HUES6 (cell line): Measurements from ENCODE around the gene PPFIBP1.
A peak's percentile ranks its signal among the peaks of the same experiment; 100 is the strongest.

Source experiments
- H3K27ac ChIP-seq: 2 replicates; pipeline ENCODE4 v1.7.0; 2013; ENCODE audit warnings: low read depth, mild to moderate bottlenecking, low read length, inconsistent platforms
- H3K27me3 ChIP-seq: 2 replicates; pipeline ENCODE4 v1.6.1; 2013; ENCODE audit warnings: low read length; ENCODE audit not compliant: control insufficient read depth, insufficient read depth
- H3K36me3 ChIP-seq: 2 replicates; pipeline ENCODE4 v1.6.1; 2013; ENCODE audit warnings: low read length; ENCODE audit not compliant: control insufficient read depth, insufficient read depth
- H3K4me1 ChIP-seq: 2 replicates; pipeline ENCODE4 v1.6.1; 2013; ENCODE audit warnings: low read length; ENCODE audit not compliant: control insufficient read depth, insufficient read depth
- H3K4me3 ChIP-seq: 2 replicates; pipeline ENCODE4 v1.5.1; 2013; ENCODE audit warnings: low read depth, low read length
- H3K9ac ChIP-seq: one replicate; pipeline ENCODE4 v1.6.1; 2013; ENCODE audit warnings: mild to moderate bottlenecking, low read length
- H3K9me3 ChIP-seq: 2 replicates; pipeline ENCODE4 v1.6.1; 2013; ENCODE audit warnings: low read depth, low read length; ENCODE audit not compliant: control insufficient read depth, insufficient read depth

The PPFIBP1 gene

DNA sequence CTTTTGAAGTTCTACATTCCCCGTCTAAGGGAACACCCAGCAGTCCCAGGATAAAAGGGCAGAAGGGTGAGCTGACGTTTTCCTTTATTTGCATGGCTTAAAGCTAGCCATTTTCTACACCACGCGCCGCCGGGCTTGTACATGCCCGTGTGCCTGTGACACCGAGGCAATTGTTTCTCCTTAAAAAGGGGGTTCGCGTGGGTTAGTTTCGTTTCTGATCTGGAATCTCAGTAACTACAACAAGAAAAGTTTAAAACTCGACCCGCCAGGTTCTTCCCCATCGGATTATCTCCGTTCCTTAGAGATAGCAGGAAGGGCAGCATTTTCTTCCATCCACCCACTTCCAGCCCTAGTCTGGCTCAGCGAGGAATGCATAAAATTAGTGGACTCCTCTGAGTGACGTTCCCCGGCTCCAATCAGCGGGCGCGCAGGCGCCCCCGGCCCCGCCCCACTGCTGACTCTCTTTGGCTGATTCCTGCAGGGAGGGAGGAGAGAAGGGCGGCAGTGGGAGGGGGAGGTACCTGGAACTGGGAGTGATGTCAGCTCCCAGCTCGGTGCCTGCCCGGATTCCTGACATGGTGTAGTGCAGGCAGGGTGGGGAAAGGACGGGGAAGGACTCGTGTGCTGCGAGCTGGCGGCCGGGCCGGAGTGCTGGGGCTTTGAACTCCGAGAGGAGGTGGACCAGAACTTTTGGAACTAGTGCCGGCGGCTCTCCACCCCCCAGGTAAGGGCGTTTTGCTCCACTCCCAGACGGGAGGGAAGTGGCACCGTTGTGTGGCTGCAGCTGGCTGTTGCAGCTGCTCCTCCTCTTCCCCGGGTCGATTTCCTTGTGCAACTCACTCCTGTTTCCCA lies at the start of gene PPFIBP1:
TSS of gene PPFIBP1 (plus strand) at position 565 of the 852 bp plus-strand sequence. CDS start 109,191 bp downstream, outside the sequence.
- H3K4me3 ChIP-seq: peak within 1 kb of the TSS; percentile 88
- peaks cover 21% of the 10 kb centered on the region for H3K4me1 ChIP-seq
- peaks cover 9% of the 10 kb centered on the region; the same call in 1 of the 2 replicates for H3K27me3 ChIP-seq
- H3K9ac ChIP-seq: peak within 1 kb of the TSS; percentile 85
- H3K9me3 ChIP-seq: no peaks in the 10 kb centered on the region
- no peaks in the 10 kb centered on the region for H3K36me3 ChIP-seq
- H3K27ac ChIP-seq: peak within 1 kb of the TSS; percentile 76

DNA sequence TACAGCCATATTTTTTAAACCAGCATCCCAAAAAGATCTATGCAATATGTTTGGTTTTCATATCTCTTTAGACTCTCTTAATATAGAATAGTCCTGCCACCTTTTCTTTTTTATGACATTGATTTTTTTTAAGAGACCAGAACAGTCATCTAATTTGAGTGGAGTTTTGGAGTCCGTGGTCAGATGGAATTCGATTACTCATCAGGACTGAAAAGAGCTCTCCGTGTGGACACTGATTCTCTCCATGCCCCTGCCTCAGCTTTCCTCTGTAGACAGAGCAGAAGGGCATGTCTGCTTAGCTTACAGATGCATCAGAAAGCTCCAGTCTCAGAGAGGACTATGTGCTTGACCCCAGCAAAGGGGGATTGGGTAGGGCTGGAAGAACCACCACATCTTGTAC lies 49.7 kb upstream of the PPFIBP1 start:
- no peaks in the 10 kb centered on the region for H3K4me1 ChIP-seq
- H3K9ac ChIP-seq: no peak overlapping the region
- peaks cover 29% of the 10 kb centered on the region for H3K9me3 ChIP-seq
- no peaks in the 10 kb centered on the region for H3K36me3 ChIP-seq
- H3K4me3 ChIP-seq: no peak overlapping the region
- H3K27me3 ChIP-seq: no peaks in the 10 kb centered on the region
- H3K27ac ChIP-seq: no peak overlapping the region

DNA sequence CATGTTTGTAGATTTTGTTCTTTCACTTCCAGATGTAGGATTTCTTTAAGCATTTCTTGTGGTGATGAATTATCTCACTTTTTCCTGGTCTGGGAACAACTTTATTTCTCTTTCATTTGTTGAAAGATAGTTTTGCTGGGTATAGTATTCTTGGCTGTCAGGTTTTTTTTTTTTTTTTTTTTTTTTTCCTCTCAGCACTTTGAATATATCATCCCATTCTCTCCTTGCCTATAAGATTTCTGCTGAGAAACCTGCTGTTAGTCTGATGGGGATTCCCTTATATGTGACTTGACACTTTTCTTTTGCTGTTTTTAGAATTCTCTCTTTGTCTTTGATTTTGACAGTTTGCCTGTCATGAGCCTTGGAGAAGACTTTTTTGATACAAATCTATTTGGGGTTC lies 47.0 kb upstream of the PPFIBP1 start:
- Histone ChIP-seq H3K27ac (no peak overlapping the region), H3K4me1 (no peaks in the 10 kb centered on the region), H3K4me3 (no peak overlapping the region), H3K27me3 (no peaks in the 10 kb centered on the region), H3K36me3 (no peaks in the 10 kb centered on the region), H3K9me3 (peaks cover 29% of the 10 kb centered on the region), H3K9ac (no peak overlapping the region)

DNA sequence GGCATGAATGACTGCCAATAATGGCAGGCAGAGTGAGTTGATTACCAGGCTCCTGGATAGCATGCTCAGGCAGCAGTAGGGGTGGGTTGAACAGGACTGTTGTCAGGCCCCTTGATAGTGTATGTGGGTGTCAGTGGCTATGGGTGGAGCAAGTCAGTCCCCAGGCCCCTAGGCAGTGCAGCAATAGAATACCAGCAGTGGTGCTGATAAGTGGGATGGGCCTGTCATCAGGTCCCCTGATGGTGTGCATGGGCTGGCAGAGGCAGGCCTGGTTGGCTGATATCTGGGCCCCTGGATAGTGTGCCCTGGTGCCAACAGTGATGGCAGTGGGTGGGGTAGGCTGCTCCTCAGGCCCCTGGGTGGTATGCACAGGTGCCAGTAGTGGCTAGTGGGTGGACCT lies 45.1 kb upstream of the PPFIBP1 start:
- Histone ChIP-seq H3K9me3 (peaks cover 29% of the 10 kb centered on the region), H3K27me3 (no peaks in the 10 kb centered on the region)

GRCh38 chr12:27480016-27480415 lies 44.0 kb upstream of the PPFIBP1 start:
- Histone ChIP-seq H3K27ac (no peak overlapping the region), H3K4me1 (no peaks in the 10 kb centered on the region), H3K27me3 (no peaks in the 10 kb centered on the region), H3K36me3 (no peaks in the 10 kb centered on the region), H3K9ac (no peak overlapping the region), H3K9me3 (peaks cover 26% of the 10 kb centered on the region), H3K4me3 (no peak overlapping the region)

More for the DNA sequence above, 45.1 kb upstream of the PPFIBP1 start:
- no peak overlapping the region for H3K9ac ChIP-seq
- no peak overlapping the region for H3K4me3 ChIP-seq
- H3K27ac ChIP-seq: no peak overlapping the region
- H3K36me3 ChIP-seq: no peaks in the 10 kb centered on the region
- H3K4me1 ChIP-seq: no peaks in the 10 kb centered on the region

- H3K4me1 ChIP-seq: no peaks in the 10 kb centered on the region
- no peak overlapping the region for H3K4me3 ChIP-seq
- H3K9ac ChIP-seq: no peak overlapping the region
- H3K9me3 ChIP-seq: no peaks in the 10 kb centered on the region
- no peaks in the 10 kb centered on the region for H3K36me3 ChIP-seq
- H3K27me3 ChIP-seq: no peaks in the 10 kb centered on the region
- H3K27ac ChIP-seq: no peak overlapping the region
These were observed 37.0 kb upstream of the PPFIBP1 start for GRCh38 chr12:27486961-27487360.

DNA sequence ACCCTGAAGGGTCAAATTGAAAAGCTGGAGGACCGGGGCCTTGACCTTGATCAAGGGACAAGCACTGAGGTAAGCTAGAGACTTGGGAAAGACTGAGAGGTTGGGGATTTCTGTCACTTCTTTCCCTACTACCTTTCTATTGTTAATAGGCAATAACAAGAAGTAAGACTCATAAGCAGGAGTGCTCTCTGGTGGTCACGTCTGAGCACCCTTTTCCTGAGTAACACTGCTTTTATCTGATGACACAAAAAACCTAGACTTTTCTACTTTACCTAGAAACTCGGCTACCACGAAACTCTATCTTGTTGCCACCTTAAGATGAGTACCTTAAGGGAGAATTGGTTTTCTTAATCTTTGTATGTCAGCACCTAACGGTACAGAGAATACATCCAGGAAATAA lies 35.5 kb upstream of the PPFIBP1 start:
- H3K9ac ChIP-seq: no peak overlapping the region
- no peaks in the 10 kb centered on the region for H3K9me3 ChIP-seq
- H3K4me1 ChIP-seq: no peaks in the 10 kb centered on the region
- H3K4me3 ChIP-seq: no peak overlapping the region
- no peaks in the 10 kb centered on the region for H3K36me3 ChIP-seq
- no peaks in the 10 kb centered on the region for H3K27me3 ChIP-seq
- no peak overlapping the region for H3K27ac ChIP-seq

- H3K4me3 ChIP-seq: no peak overlapping the region
- no peaks in the 10 kb centered on the region for H3K27me3 ChIP-seq
These were observed 32.8 kb upstream of the PPFIBP1 start for GRCh38 chr12:27491226-27491625.

DNA sequence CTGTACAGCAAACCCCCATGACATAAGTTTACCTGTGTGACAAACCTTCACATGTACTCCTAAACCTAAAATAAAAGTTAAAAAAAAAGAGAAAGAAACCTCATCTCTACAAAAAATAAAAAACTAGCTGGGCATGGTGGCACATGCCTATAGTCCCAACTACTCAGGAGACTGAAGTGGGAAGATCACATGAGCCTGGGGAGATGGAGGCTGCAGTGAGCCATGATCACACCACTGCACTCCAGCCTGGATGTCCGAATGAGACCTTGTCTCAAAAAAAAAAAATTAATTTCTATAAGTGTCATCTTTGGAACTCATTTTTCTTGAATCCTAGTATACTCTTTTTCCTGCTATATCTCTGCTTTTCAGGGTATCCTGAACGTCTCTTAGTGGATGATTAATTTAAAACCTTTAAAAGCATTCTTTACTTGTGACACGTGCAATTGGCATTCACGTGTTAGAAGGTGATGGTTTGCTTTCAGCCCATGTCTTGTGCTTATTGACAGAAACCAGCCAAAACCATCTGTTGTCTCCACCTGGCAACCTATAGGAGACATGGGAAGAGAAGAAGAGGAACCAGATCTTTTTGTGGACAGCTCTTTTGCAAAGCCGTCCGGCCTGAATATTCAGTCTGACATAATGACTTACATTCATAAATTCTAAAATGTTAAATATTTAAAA lies 30.6 kb upstream of the PPFIBP1 start:
- Histone ChIP-seq H3K27me3 (no peaks in the 10 kb centered on the region), H3K4me1 (no peaks in the 10 kb centered on the region), H3K9ac (no peak overlapping the region), H3K4me3 (no peak overlapping the region), H3K27ac (no peak overlapping the region), H3K36me3 (no peaks in the 10 kb centered on the region), H3K9me3 (no peaks in the 10 kb centered on the region)

More at GRCh38 chr12:27491226-27491625, 32.8 kb upstream of the PPFIBP1 start:
- H3K4me1 ChIP-seq: no peaks in the 10 kb centered on the region
- no peaks in the 10 kb centered on the region for H3K9me3 ChIP-seq
- no peak overlapping the region for H3K9ac ChIP-seq
- H3K27ac ChIP-seq: no peak overlapping the region
- no peaks in the 10 kb centered on the region for H3K36me3 ChIP-seq

GRCh38 chr12:27497446-27497845 lies 26.6 kb upstream of the PPFIBP1 start:
- Histone ChIP-seq H3K27me3 (no peaks in the 10 kb centered on the region), H3K4me1 (no peaks in the 10 kb centered on the region), H3K9me3 (no peaks in the 10 kb centered on the region), H3K36me3 (no peaks in the 10 kb centered on the region), H3K9ac (no peak overlapping the region), H3K27ac (no peak overlapping the region), H3K4me3 (no peak overlapping the region)

GRCh38 chr12:27498149-27498548 lies 25.9 kb upstream of the PPFIBP1 start:
- Histone ChIP-seq H3K4me3 (no peak overlapping the region), H3K27ac (no peak overlapping the region), H3K36me3 (no peaks in the 10 kb centered on the region), H3K27me3 (no peaks in the 10 kb centered on the region), H3K9me3 (no peaks in the 10 kb centered on the region), H3K9ac (no peak overlapping the region), H3K4me1 (no peaks in the 10 kb centered on the region)
